ENCODE results near the gene LETMD1. TPM values are rescaled to one million over a fixed set of nuclear protein-coding genes. Genes with fewer than 3 reads are reported as not detected.
A peak's percentile ranks its signal among the peaks of the same experiment; 100 is the strongest.

Gene LETMD1
- total and polyA plus RNA-seq, 7 donors, result 37.0 to 87.2 (median 61.4) TPM

GRCh38 chr12:51081421-51081820, 33.3 kb downstream of the LETMD1 start:
- Histone ChIP-seq H3K36me3 (no peaks in the 10 kb centered on the region), H3K9me3 (no peaks in the 10 kb centered on the region), H3K4me1 (peaks cover 0 to 42% (median 28%) of the 10 kb centered on the region in 4 donors), H3K4me3 (no peak overlapping the region), H3K27ac (peak overlapping the region in 2 of 4 donors; percentile 98 to 99), H3K27me3 (no peaks in the 10 kb centered on the region)
- no peak for DNase-seq
- WGBS, 2 donors, result 87% methylated on average over 1 of the region's 1 CpG
- intact Hi-C loops (cut with DNase I), result loop anchor here (10.0 kb wide), 1 partner anchor 257 kb away; no protein-coding TSS in a partner anchor
- no peak for TF ChIP-seq EP300 (IDR thresholded peaks at IDR 0.05)
- no peak for TF ChIP-seq CTCF (IDR thresholded peaks at IDR 0.05)
- no peak for TF ChIP-seq POLR2AphosphoS5 (IDR thresholded peaks at IDR 0.05)

GRCh38 chr12:51082561-51083125, 34.5 kb downstream of the LETMD1 start:
- intact Hi-C loops (cut with DNase I), result loop anchor here (1.0 to 10.0 kb wide), 5 partner anchors 34 to 258 kb away; partner anchors contain the start of genes DAZAP2, LETMD1, POU6F1 and TFCP2
- Histone ChIP-seq H3K4me1 (peaks cover 0 to 35% (median 24%) of the 10 kb centered on the region in 4 donors), H3K36me3 (no peaks in the 10 kb centered on the region), H3K27me3 (no peaks in the 10 kb centered on the region), H3K9me3 (no peaks in the 10 kb centered on the region), H3K4me3 (peak overlapping the region; percentile 90 to 99 (median 93)), H3K27ac (peak overlapping the region; percentile 97 to 99 (median 98))
- WGBS, 2 donors, result 1 to 3% methylated on average over 18 of the region's 18 CpGs
- no peak for TF ChIP-seq CTCF (IDR thresholded peaks at IDR 0.05)
- TF ChIP-seq POLR2A (IDR thresholded peaks at IDR 0.05), result no peak
- no peak for TF ChIP-seq POLR2AphosphoS5 (IDR thresholded peaks at IDR 0.05)
- no peak for TF ChIP-seq EP300 (IDR thresholded peaks at IDR 0.05)
- DNase-seq, result no peak

- H3K27me3 ChIP-seq, result no peaks in the 10 kb centered on the region
- TF ChIP-seq POLR2AphosphoS5 (IDR thresholded peaks at IDR 0.05) (peak; percentile 99 to 100 (median 99)), CTCF (IDR thresholded peaks at IDR 0.05) (no peak), EP300 (IDR thresholded peaks at IDR 0.05) (peak in 1 of 4 donors; percentile 16), POLR2A (IDR thresholded peaks at IDR 0.05) (peak; percentile 92 to 95)
- DNase-seq, result peak; percentile 99
- peak within 1 kb of the TSS; percentile 97 to 99 (median 98) for H3K27ac ChIP-seq
- H3K4me1 ChIP-seq, result peaks cover 0 to 29% (median 18%) of the 10 kb centered on the region in 4 donors
- 0 to 1% methylated on average over 74 of the region's 74 CpGs for WGBS, 2 donors
- intact Hi-C loops (cut with DNase I), result loop anchor here (1.0 to 10.0 kb wide), 5 partner anchors 35 to 258 kb away; partner anchors contain the start of genes DAZAP2, LETMD1, POU6F1 and TFCP2
- peak within 1 kb of the TSS; percentile 90 to 99 (median 93) for H3K4me3 ChIP-seq
- no peaks in the 10 kb centered on the region for H3K36me3 ChIP-seq
- H3K9me3 ChIP-seq, result no peaks in the 10 kb centered on the region
Measured at GRCh38 chr12:51083126-51083833, 35.2 kb downstream of the LETMD1 start, which contains the start of gene CSRNP2. CSRNP2 (minus strand) TSS chr12:51083596; CDS start chr12:51076561, 7,035 bp downstream.

GRCh38 chr12:51085757-51086156, 37.6 kb downstream of the LETMD1 start:
- H3K9me3 ChIP-seq, result no peaks in the 10 kb centered on the region
- H3K4me3 ChIP-seq, result no peak overlapping the region
- H3K27me3 ChIP-seq, result no peaks in the 10 kb centered on the region
- no peak for DNase-seq
- TF ChIP-seq POLR2AphosphoS5 (IDR thresholded peaks at IDR 0.05) (no peak), CTCF (IDR thresholded peaks at IDR 0.05) (no peak), POLR2A (IDR thresholded peaks at IDR 0.05) (no peak), EP300 (IDR thresholded peaks at IDR 0.05) (no peak)
- intact Hi-C loops (cut with DNase I), result loop anchor here (10.0 kb wide), 1 partner anchor 261 kb away; no protein-coding TSS in a partner anchor
- H3K27ac ChIP-seq, result no peak overlapping the region
- peaks cover 0 to 25% (median 17%) of the 10 kb centered on the region in 4 donors for H3K4me1 ChIP-seq
- 47 to 57% methylated on average over 3 of the region's 3 CpGs for WGBS, 2 donors
- peaks cover 0 to 4% (median 0%) of the 10 kb centered on the region in 4 donors for H3K36me3 ChIP-seq

All from sigmoid colon (tissue), 7 donors.